ENCODE measurements around the gene NOS3. TPM values are rescaled to one million over a fixed set of nuclear protein-coding genes. Genes with fewer than 3 reads are reported as not detected.

NOS3 gene
- total and polyA plus RNA-seq, 10 donors = 11.9 to 455 (median 164) TPM

- H3K9me3 ChIP-seq = no peaks in the 10 kb centered on the region
- intact Hi-C loops (cut with DNase I; ENCODE audit: low total_unique reads) = no loop called here
- peaks cover 6 to 33% (median 21%) of the 10 kb centered on the region in 6 donors for H3K4me1 ChIP-seq
- 1 to 3% (median 1%) methylated on average over 36 to 53 of the region's 53 CpGs for WGBS, 5 donors
- DNase-seq = peak; percentile 98
- peak within 1 kb of the TSS; percentile 61 to 88 (median 82) for H3K27ac ChIP-seq
- H3K36me3 ChIP-seq = peaks cover 0 to 21% (median 0%) of the 10 kb centered on the region in 6 donors
- TF ChIP-seq POLR2A (IDR thresholded peaks at IDR 0.05) (peak in 1 of 3 donors; percentile 24), POLR2AphosphoS5 (IDR thresholded peaks at IDR 0.05) (peak; percentile 77 to 84 (median 84)), CTCF (IDR thresholded peaks at IDR 0.05 in 8 of 11, conservative IDR thresholded peaks at IDR 0.05 in 3 of 11) (peak; percentile 27 to 65 (median 52))
- peak within 1 kb of the TSS; percentile 63 to 97 (median 80) for H3K4me3 ChIP-seq
- peaks cover 0 to 10% (median 0%) of the 10 kb centered on the region in 7 donors for H3K27me3 ChIP-seq (replicated peaks in 1 of 7)
Observed at GRCh38 chr7:151028131-151028947, 37.5 kb downstream of the NOS3 start, which contains the start of gene ABCB8. ABCB8 (plus strand) TSS chr7:151028450; CDS start chr7:151028516, 66 bp downstream.

- H3K4me1 ChIP-seq = peaks cover 6 to 33% (median 21%) of the 10 kb centered on the region in 6 donors
- H3K36me3 ChIP-seq = peaks cover 0 to 28% (median under 1%) of the 10 kb centered on the region in 6 donors
- peak overlapping the region; percentile 63 to 97 (median 80) for H3K4me3 ChIP-seq
- intact Hi-C loops (cut with DNase I; ENCODE audit: low total_unique reads) = no loop called here
- TF ChIP-seq POLR2A (IDR thresholded peaks at IDR 0.05) (no peak), CTCF (IDR thresholded peaks at IDR 0.05 in 8 of 11, conservative IDR thresholded peaks at IDR 0.05 in 3 of 11) (peak in 1 of 11 experiments; percentile 13), POLR2AphosphoS5 (IDR thresholded peaks at IDR 0.05) (no peak)
- peak overlapping the region; percentile 61 to 88 (median 80) for H3K27ac ChIP-seq
- DNase-seq = no peak
- peaks cover 0 to 3% (median 0%) of the 10 kb centered on the region in 7 donors for H3K27me3 ChIP-seq (replicated peaks in 1 of 7)
- H3K9me3 ChIP-seq = no peaks in the 10 kb centered on the region
- WGBS, 5 donors = 67 to 71% (median 69%) methylated on average over 17 of the region's 17 CpGs
Observed at GRCh38 chr7:151028948-151029501, 38.2 kb downstream of the NOS3 start.

- peaks cover 0 to 48% (median 20%) of the 10 kb centered on the region in 6 donors for H3K36me3 ChIP-seq
- H3K9me3 ChIP-seq = no peaks in the 10 kb centered on the region
- TF ChIP-seq POLR2AphosphoS5 (IDR thresholded peaks at IDR 0.05) = no peak
- no peak for TF ChIP-seq CTCF (IDR thresholded peaks at IDR 0.05 in 8 of 11, conservative IDR thresholded peaks at IDR 0.05 in 3 of 11)
- TF ChIP-seq POLR2A (IDR thresholded peaks at IDR 0.05) = no peak
- peaks cover 6 to 33% (median 21%) of the 10 kb centered on the region in 6 donors for H3K4me1 ChIP-seq
- 70 to 92% (median 88%) methylated on average over 4 of the region's 4 CpGs for whole genome bisulfite sequencing, 5 donors
- no peak overlapping the region for H3K4me3 ChIP-seq
- H3K27me3 ChIP-seq (replicated peaks in 1 of 7) = no peaks in the 10 kb centered on the region
- intact Hi-C loops (cut with DNase I; ENCODE audit: low total_unique reads) = loop anchor here (5.0 kb wide), 1 partner anchor 81 kb away; no protein-coding TSS in a partner anchor
- DNase-seq = no peak
- H3K27ac ChIP-seq = no peak overlapping the region
Observed at GRCh38 chr7:151031011-151031410, 40.2 kb downstream of the NOS3 start.

Measured in spleen (tissue), 11 donors.